Measurements from ENCODE around the gene MTMR6.
A peak's percentile ranks its signal among the peaks of the same experiment; 100 is the strongest.

The MTMR6 gene

DNA sequence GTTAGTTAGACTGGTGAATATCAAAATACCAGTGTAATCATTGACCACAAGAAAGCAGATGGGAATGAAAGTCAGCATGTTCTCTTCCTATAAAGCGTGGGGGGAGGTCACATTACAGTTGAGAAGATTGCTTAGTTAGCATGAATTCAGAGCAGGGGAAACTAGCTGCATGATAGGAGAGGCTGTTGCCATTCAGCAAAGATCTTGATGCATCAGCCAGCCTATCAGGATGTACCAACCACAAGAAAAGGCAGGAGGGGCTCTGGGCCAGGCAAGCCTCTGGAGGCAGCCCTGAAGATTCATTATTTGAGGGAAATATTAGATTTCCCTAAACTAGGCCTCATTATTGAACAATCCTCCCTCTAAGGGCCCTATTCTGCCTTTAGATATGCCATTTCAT is 5.0 kb upstream of the MTMR6 start:
- H3K4me3 Mint-ChIP-seq: no peak overlapping the region
- H3K4me1 Mint-ChIP-seq (ENCODE audit: low read depth): peaks cover 11% of the 10 kb centered on the region
- no peak overlapping the region for H3K27ac Mint-ChIP-seq
- H3K36me3 Mint-ChIP-seq (ENCODE audit: low read depth): no peaks in the 10 kb centered on the region
- H3K9me3 Mint-ChIP-seq: no peaks in the 10 kb centered on the region
- H3K27me3 Mint-ChIP-seq (ENCODE audit: low read depth): peaks cover 45% of the 10 kb centered on the region

DNA sequence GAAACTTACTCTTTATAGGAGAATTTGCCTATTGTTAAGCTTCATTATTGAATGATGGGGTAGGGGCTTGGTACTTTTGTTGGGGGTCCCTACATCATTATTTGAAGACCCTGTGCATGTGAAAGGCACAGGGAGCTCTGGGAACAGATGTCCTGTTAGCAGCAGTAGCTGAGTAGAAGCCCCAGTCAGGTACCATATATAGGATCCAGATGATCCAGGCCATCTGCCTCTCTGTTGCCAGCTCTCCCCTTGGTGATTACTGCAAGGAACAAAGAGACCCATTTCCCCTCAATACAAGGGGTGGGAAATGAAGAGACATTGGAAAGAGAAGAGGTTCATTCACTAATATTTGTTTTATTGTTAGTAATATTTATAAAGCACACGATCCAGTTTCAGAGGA is 4.4 kb upstream of the MTMR6 start:
- no peak overlapping the region for H3K27ac Mint-ChIP-seq
- H3K27me3 Mint-ChIP-seq (ENCODE audit: low read depth): peaks cover 38% of the 10 kb centered on the region
- no peak overlapping the region for H3K4me3 Mint-ChIP-seq
- H3K4me1 Mint-ChIP-seq (ENCODE audit: low read depth): peaks cover 11% of the 10 kb centered on the region
- no peaks in the 10 kb centered on the region for H3K9me3 Mint-ChIP-seq
- no peaks in the 10 kb centered on the region for H3K36me3 Mint-ChIP-seq (ENCODE audit: low read depth)

DNA sequence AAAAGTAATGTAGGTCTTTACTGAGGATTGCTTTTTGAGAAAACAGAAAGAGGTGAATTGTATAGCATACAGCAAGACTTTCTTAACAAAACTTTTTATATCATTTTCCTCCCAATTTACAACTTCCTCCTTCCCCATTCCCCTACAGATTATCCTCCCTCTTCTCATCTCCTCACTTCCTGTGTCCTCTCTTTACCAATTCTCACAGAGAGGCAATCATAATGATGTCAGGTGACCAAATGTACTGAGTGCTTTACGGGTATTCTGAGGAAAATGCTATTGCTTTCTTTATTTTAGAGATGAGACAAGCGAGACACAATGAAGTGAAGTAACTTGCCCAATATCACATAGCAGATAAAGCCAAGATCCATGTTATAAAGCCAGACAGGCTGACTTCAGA is 1.7 kb upstream of the MTMR6 start:
- peaks cover 24% of the 10 kb centered on the region for H3K27me3 Mint-ChIP-seq (ENCODE audit: low read depth)
- no peak overlapping the region for H3K27ac Mint-ChIP-seq

DNA sequence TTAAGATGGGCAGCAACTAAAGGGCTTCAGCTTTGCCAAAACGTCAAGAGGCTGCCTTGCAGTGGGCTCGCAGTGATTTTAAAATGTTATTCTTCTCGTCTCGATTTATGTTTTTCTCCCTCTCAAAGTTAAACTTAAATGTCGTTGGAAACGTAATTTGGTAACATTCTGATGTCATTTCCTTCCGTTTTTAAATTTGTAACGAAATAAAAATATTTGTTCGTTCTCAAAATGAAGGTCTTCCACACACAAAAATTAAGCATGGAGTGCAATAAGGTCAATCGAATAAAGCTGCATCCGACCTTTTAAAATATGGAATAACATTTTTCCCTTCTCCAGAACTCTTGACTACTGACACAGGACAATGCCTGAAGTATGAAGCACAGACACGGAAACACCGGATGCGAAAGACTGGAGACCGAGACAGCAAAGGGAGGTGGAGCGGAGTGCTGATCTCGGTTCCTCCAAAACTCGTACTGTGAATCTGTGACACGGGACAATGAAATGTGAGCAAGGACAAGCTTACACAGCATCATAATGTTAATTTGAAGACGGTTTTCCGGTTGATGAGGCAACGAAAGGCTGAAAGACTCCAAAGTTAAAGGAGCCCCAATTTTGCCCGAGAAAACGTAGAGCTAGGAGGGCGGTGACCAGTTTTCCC is 850 bp downstream of the MTMR6 start:
- H3K9me3 Mint-ChIP-seq: no peaks in the 10 kb centered on the region
- peaks cover 8% of the 10 kb centered on the region for H3K36me3 Mint-ChIP-seq (ENCODE audit: low read depth)
- peak overlapping the region; percentile 95 for H3K27ac Mint-ChIP-seq
- H3K27me3 Mint-ChIP-seq (ENCODE audit: low read depth): peaks cover 23% of the 10 kb centered on the region
- peak overlapping the region; percentile 92 for H3K4me3 Mint-ChIP-seq
- peaks cover 45% of the 10 kb centered on the region for H3K4me1 Mint-ChIP-seq (ENCODE audit: low read depth)

More for the DNA sequence above, 1.7 kb upstream of the MTMR6 start:
- H3K4me3 Mint-ChIP-seq: no peak overlapping the region
- H3K9me3 Mint-ChIP-seq: no peaks in the 10 kb centered on the region
- peaks cover 27% of the 10 kb centered on the region for H3K4me1 Mint-ChIP-seq (ENCODE audit: low read depth)
- H3K36me3 Mint-ChIP-seq (ENCODE audit: low read depth): peaks cover 4% of the 10 kb centered on the region

DNA sequence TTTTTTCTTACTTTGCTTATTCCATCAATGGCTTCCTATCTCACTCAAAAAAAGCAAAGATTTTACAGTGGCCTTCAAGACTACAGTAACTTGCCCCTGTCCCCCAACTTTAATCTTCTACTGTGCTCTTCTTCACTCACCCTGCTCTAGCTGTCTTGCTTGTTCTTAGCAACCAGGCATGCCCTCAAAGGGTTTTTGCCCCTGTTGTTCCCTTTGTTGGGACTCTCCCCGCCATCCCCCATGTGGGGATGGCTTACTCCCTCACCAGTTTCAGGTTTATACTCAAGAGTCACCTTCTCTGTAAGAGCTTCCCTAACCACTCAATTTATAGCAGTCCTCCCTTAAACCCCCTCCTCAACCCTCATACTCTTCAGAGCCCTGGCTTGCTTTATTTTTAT is 5.4 kb downstream of the MTMR6 start:
- Mint-ChIP-seq H3K4me1 (ENCODE audit: low read depth) (peaks cover 59% of the 10 kb centered on the region), H3K27ac (peak overlapping the region; percentile 61), H3K36me3 (ENCODE audit: low read depth) (peaks cover 14% of the 10 kb centered on the region), H3K27me3 (ENCODE audit: low read depth) (no peaks in the 10 kb centered on the region), H3K9me3 (no peaks in the 10 kb centered on the region), H3K4me3 (no peak overlapping the region)

DNA sequence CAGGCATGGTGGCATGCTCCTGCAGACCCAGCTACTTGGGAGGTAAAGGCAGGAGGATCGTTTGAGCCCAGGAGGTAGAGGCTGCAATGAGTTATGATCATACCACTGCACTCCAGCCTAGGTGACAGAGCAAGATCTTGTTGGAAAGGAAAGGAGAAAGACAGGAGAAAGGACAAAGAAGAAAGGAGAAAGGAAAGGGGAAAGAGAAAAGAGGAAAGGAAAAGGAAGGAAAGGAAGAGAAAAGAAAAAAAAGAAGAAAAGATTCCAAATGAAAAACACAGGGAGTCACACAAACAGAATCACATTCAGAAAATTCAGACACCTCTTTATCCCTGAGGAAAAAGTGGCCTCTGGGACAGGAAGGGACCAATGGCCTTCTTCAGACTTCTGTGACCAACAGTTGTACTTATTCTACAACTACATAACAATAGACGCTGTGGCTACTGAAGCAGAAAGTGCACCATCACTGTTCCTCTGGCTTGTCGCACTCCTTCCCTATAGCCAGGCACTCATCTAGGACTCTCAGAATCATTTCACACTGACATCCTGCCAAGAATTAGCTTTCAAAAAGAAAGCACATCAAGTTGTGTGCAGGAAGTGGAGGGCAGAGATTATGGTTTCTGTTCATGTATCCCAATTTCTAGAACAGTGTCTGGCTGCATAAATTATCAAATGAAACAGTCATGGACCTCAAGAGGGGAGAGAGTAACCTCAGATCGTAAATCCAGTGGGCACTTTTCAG is 5.9 kb downstream of the MTMR6 start:
- H3K4me3 Mint-ChIP-seq: no peak overlapping the region

DNA sequence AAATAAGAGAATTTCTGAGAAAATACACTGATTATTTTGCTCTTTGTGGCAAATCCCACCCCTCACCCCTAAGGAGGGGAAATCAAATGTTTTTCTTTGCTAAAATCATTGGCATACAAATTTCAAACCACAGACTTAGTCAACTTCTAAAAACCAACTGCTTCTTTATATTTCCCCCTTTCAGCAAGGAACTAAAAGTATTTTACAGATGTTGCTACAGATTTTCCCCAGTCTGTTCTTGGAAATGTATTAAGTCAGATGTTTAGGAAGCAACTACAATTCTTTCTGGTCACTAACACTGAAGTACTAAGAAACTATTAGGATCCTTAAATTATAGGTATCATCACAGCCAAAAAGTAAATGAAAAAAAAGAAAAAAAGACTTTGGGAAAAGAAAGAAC is 6.9 kb downstream of the MTMR6 start:
- Mint-ChIP-seq H3K4me1 (ENCODE audit: low read depth) (peaks cover 53% of the 10 kb centered on the region), H3K27me3 (ENCODE audit: low read depth) (no peaks in the 10 kb centered on the region), H3K27ac (no peak overlapping the region)

More for the DNA sequence above, 5.9 kb downstream of the MTMR6 start:
- peaks cover 11% of the 10 kb centered on the region for H3K36me3 Mint-ChIP-seq (ENCODE audit: low read depth)
- H3K27ac Mint-ChIP-seq: peak overlapping the region; percentile 9
- no peaks in the 10 kb centered on the region for H3K9me3 Mint-ChIP-seq
- peaks cover 57% of the 10 kb centered on the region for H3K4me1 Mint-ChIP-seq (ENCODE audit: low read depth)
- no peaks in the 10 kb centered on the region for H3K27me3 Mint-ChIP-seq (ENCODE audit: low read depth)

DNA sequence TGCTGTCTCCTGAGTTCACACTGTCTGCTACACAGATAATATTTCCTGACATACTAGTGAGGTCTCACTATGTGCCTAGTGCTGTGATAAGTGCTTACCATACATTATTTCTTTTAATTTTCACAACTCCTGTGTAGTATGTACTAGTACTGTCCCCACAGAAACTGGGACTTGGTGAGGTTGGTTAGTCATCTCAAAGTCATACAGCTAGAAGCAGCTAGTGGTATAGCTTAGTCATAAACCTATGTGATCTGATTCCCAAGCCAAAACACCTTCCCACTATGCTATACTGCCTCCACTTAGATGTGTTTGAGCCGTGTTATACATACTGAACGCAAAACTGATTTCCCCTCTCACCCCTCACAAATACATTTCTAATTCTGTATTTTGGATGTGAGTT is 10.5 kb downstream of the MTMR6 start:
- Mint-ChIP-seq H3K4me3 (no peak overlapping the region), H3K27me3 (ENCODE audit: low read depth) (no peaks in the 10 kb centered on the region), H3K27ac (no peak overlapping the region), H3K4me1 (ENCODE audit: low read depth) (peaks cover 28% of the 10 kb centered on the region), H3K36me3 (ENCODE audit: low read depth) (peaks cover 10% of the 10 kb centered on the region), H3K9me3 (no peaks in the 10 kb centered on the region)

More for the DNA sequence above, 6.9 kb downstream of the MTMR6 start:
- Mint-ChIP-seq H3K4me3 (no peak overlapping the region), H3K9me3 (no peaks in the 10 kb centered on the region), H3K36me3 (ENCODE audit: low read depth) (peaks cover 9% of the 10 kb centered on the region)

DNA sequence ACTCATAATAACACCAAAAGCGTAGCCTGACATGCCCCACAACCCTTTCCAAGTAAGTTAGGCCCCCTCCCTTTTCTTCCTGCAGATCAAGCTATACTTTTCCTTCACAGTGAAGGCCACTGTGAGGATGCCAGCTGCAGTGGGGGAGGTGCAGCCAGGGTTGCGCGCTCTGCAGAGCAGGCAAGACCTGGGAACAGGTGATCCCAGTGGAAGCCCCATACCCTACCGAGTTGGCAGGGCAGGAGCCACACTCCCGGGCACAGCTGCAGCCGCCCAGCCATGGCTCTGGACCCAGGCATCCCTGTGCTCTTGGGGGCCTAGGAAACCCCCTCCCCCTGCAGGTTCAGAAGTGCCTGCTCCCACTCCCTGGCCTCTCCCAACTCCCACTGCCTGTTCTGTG is 18.7 kb downstream of the MTMR6 start:
- no peaks in the 10 kb centered on the region for H3K27me3 Mint-ChIP-seq (ENCODE audit: low read depth)
- H3K4me3 Mint-ChIP-seq: no peak overlapping the region
- peaks cover 6% of the 10 kb centered on the region for H3K4me1 Mint-ChIP-seq (ENCODE audit: low read depth)
- peaks cover 24% of the 10 kb centered on the region for H3K36me3 Mint-ChIP-seq (ENCODE audit: low read depth)
- H3K27ac Mint-ChIP-seq: no peak overlapping the region
- H3K9me3 Mint-ChIP-seq: no peaks in the 10 kb centered on the region

DNA sequence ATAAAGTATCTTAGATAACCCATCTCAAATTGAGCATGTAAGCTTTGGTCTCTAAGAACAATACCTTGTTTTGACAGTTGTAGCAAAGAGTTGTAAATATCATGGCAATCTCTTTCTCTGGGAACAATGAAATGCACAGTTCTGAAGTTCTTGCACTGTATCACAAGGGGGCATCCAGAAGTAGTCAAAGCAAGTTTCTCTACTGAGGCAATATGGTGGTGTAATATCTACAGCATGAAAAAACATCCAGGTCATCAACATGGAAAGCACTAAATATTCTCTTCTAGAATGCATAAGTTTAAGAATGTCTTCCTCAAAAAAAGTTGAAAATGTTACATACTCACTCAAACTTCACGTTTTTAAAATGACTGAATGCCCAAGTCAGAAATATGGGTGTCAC is 19.6 kb downstream of the MTMR6 start:
- H3K4me1 Mint-ChIP-seq (ENCODE audit: low read depth): peaks cover 6% of the 10 kb centered on the region
- H3K9me3 Mint-ChIP-seq: no peaks in the 10 kb centered on the region
- peaks cover 26% of the 10 kb centered on the region for H3K36me3 Mint-ChIP-seq (ENCODE audit: low read depth)
- H3K27ac Mint-ChIP-seq: no peak overlapping the region
- H3K4me3 Mint-ChIP-seq: no peak overlapping the region
- no peaks in the 10 kb centered on the region for H3K27me3 Mint-ChIP-seq (ENCODE audit: low read depth)

DNA sequence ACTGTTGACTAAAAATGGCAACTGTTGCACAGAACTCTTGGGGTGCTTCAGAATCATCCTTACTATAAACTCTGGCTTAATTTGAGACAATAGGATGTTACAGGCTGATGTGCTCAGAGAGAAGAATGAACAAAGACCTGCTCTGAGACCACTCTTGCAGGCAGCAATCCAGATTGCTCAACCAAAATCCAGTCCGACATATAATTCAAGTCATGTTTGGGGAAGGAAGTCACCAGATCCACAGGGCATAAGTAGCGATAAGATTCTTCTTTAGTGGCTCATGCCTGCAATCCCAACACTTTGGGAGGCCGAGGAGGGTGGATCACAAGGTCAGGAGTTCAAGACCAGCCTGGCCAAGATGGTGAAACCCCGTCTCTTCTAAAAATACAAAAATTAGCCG is 20.6 kb downstream of the MTMR6 start:
- H3K4me3 Mint-ChIP-seq: no peak overlapping the region
- no peaks in the 10 kb centered on the region for H3K27me3 Mint-ChIP-seq (ENCODE audit: low read depth)
- H3K36me3 Mint-ChIP-seq (ENCODE audit: low read depth): peaks cover 23% of the 10 kb centered on the region
- no peaks in the 10 kb centered on the region for H3K9me3 Mint-ChIP-seq
- no peak overlapping the region for H3K27ac Mint-ChIP-seq
- H3K4me1 Mint-ChIP-seq (ENCODE audit: low read depth): peaks cover 6% of the 10 kb centered on the region

DNA sequence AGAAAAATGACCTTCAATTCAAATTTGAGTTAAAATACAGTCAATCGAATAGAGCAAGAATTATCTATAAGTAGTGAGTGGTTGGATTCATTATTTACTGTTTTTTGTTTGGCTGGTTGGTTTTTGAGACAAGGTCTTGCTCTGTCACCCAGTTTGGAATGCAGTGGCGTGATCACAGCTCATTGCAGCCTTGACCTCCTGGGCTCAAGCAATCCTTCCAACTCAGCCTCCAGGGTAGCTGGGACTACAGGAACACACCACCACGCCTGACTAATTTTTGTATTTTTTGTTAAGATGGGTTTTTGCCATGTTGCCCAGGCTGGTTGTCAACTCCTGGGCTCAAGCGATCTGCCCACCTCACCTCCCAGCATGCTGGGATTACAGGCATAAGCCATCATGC is 25.0 kb downstream of the MTMR6 start:
- Mint-ChIP-seq H3K36me3 (ENCODE audit: low read depth) (peaks cover 26% of the 10 kb centered on the region), H3K4me1 (ENCODE audit: low read depth) (no peaks in the 10 kb centered on the region), H3K27ac (no peak overlapping the region), H3K4me3 (no peak overlapping the region), H3K9me3 (no peaks in the 10 kb centered on the region), H3K27me3 (ENCODE audit: low read depth) (no peaks in the 10 kb centered on the region)

DNA sequence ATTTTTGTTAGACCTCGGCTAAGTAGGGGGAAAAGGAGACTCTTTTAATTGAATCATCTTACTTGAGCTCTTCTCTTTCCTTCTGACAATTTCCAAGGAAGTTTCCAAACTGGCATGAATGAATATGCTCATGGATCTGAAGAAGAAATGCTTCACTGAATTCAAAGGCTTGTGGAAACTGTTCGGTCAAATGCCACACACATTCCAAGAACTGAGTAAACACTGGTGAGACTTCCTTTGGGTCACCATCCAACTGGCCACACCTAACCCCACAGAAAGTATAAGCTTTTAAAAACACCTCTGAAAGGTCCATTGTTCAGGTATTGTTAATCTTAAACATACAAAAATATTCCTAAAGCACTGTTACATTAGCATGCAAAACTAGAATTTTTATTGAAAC is 33.6 kb downstream of the MTMR6 start:
- H3K27me3 Mint-ChIP-seq (ENCODE audit: low read depth): no peaks in the 10 kb centered on the region
- H3K27ac Mint-ChIP-seq: no peak overlapping the region
- peaks cover 2% of the 10 kb centered on the region for H3K4me1 Mint-ChIP-seq (ENCODE audit: low read depth)
- H3K4me3 Mint-ChIP-seq: no peak overlapping the region
- H3K36me3 Mint-ChIP-seq (ENCODE audit: low read depth): peaks cover 38% of the 10 kb centered on the region
- no peaks in the 10 kb centered on the region for H3K9me3 Mint-ChIP-seq

DNA sequence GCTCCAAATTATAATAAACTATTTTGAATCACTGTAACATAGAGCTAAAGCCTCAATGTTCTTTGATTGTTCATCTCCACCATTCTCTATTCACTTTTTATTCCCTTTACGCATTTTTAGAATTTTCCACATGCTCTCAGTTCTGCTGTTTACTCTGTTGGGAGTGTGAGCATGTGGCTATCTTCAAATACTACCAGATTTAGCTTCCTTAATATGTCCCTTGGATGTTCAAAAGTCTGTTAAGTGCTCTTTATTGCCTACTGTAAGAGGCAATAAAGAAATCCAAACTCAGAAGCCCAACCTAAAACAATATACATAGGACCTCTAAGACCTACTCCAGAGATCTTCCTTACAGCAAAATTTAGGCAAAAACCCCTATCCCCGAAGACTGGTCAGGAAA is 34.5 kb downstream of the MTMR6 start:
- no peaks in the 10 kb centered on the region for H3K9me3 Mint-ChIP-seq
- peaks cover 38% of the 10 kb centered on the region for H3K36me3 Mint-ChIP-seq (ENCODE audit: low read depth)
- H3K4me1 Mint-ChIP-seq (ENCODE audit: low read depth): peaks cover 2% of the 10 kb centered on the region
- no peak overlapping the region for H3K4me3 Mint-ChIP-seq
- no peak overlapping the region for H3K27ac Mint-ChIP-seq
- H3K27me3 Mint-ChIP-seq (ENCODE audit: low read depth): no peaks in the 10 kb centered on the region

DNA sequence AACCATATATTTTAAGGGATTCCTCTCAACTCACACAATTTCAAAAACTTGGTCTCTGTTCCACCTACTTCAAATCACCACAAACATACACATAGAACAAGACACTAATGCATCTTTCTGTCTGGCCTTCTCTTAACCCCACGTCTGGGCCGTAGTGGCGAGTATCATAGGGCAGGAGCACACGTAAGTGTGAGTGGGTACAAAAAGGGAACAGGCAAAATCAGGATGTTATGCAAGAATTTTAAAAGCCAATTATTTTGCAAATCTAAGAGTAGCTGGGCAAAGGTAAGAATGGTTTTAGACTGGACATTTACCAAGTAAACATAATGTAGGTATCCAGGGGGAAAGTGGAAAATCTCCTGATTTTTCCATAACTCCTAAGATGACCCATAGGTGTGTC is 35.1 kb downstream of the MTMR6 start:
- Mint-ChIP-seq H3K27ac (no peak overlapping the region), H3K4me3 (no peak overlapping the region), H3K27me3 (ENCODE audit: low read depth) (no peaks in the 10 kb centered on the region), H3K36me3 (ENCODE audit: low read depth) (peaks cover 32% of the 10 kb centered on the region), H3K4me1 (ENCODE audit: low read depth) (peaks cover 2% of the 10 kb centered on the region), H3K9me3 (no peaks in the 10 kb centered on the region)
